GM10248 (cell line): ENCODE results near the gene C1orf174.

Source experiments
- CTCF ChIA-PET: fragments of 300-600 bp; sonication (Branson Sonifier 250); formaldehyde crosslinking; extraction: SDS; loops from one replicate; lab custom pipeline; 2021; ENCODE audit warnings: antibody characterized with exemption; lab: Yijun Ruan, JAX
- POLR2A ChIA-PET: fragments of 350-650 bp; sonication (Branson Sonifier 250); formaldehyde crosslinking; extraction: SDS; loops from one replicate; lab custom pipeline; 2020; ENCODE audit warnings: antibody characterized with exemption; lab: Yijun Ruan, JAX
- DNase-seq: peaks from one replicate; pipeline ENCODE4 v3.0.0; 2012; ENCODE audit errors: extremely low spot score
- TF ChIP-seq, protein P1 (sequence below): IDR thresholded peaks from 2 replicates; pipeline ENCODE4 v1.5.1; 2012; ENCODE audit warnings: mild to moderate bottlenecking, low read depth; ENCODE audit errors: extremely low read depth, missing control alignments, control extremely low read depth

Gene C1orf174

GRCh38 chr1:3880429-3881192 lies 19.5 kb downstream of the C1orf174 start:
- TF ChIP-seq, protein P1, sequence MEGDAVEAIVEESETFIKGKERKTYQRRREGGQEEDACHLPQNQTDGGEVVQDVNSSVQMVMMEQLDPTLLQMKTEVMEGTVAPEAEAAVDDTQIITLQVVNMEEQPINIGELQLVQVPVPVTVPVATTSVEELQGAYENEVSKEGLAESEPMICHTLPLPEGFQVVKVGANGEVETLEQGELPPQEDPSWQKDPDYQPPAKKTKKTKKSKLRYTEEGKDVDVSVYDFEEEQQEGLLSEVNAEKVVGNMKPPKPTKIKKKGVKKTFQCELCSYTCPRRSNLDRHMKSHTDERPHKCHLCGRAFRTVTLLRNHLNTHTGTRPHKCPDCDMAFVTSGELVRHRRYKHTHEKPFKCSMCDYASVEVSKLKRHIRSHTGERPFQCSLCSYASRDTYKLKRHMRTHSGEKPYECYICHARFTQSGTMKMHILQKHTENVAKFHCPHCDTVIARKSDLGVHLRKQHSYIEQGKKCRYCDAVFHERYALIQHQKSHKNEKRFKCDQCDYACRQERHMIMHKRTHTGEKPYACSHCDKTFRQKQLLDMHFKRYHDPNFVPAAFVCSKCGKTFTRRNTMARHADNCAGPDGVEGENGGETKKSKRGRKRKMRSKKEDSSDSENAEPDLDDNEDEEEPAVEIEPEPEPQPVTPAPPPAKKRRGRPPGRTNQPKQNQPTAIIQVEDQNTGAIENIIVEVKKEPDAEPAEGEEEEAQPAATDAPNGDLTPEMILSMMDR, result no peak
- no peak for DNase-seq
- CTCF ChIA-PET, result no interaction called here
- POLR2A ChIA-PET, result no interaction called here

GRCh38 chr1:3879787-3880428 lies 20.2 kb downstream of the C1orf174 start:
- TF ChIP-seq, protein P1, result no peak
- POLR2A ChIA-PET, result no interaction called here
- no peak for DNase-seq
- CTCF ChIA-PET, result no interaction called here

- ChIA-PET POLR2A (no interaction called here), CTCF (no interaction called here)
- TF ChIP-seq, protein P1, result no peak
Observed at GRCh38 chr1:3879099-3879498, 21.0 kb downstream of the C1orf174 start.

GRCh38 chr1:3876716-3877115 lies 23.4 kb downstream of the C1orf174 start:
- CTCF ChIA-PET, result no interaction called here
- POLR2A ChIA-PET, result no interaction called here
- DNase-seq, result no peak
- TF ChIP-seq, protein P1, result no peak

More at GRCh38 chr1:3879099-3879498, 21.0 kb downstream of the C1orf174 start:
- DNase-seq, result no peak

DNA sequence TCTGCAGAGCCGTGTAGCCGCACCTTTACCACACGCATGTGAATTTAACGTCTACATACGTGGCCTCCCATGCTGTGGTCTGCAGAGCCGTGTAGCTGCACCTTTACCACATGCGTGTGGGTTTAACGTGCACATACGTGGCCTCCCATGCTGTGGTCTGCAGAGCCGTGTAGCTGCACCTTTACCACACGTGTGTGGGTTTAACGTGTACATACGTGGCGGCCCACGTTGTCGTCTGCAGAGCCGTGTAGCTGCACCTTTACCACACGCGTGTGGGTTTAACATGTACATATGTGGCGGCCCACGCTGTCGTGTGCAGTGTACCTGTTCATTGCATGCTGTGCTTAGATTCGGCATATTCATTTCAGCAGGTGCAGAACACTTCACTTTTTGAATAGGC lies 25.3 kb downstream of the C1orf174 start:
- CTCF ChIA-PET, result no interaction called here
- no peak for DNase-seq
- POLR2A ChIA-PET, result no interaction called here
- TF ChIP-seq, protein P1, result no peak

- ChIA-PET POLR2A (no interaction called here), CTCF (interaction anchor here (1.2 to 2.1 kb wide), 2 partner anchors 16 to 18 kb away, joined by 3 to 6 read pairs; no protein-coding TSS in a partner anchor)
- TF ChIP-seq, protein P1, result no peak
- no peak for DNase-seq
Observed at GRCh38 chr1:3872546-3872945, 27.5 kb downstream of the C1orf174 start.
